BJ (cell line): Measurements from ENCODE around the gene MDM2. TPM values are rescaled to one million over a fixed set of nuclear protein-coding genes. Genes with fewer than 3 reads are reported as not detected.

Source experiments
- CTCF ChIA-PET: fragments of 350-600 bp; formaldehyde crosslinking; extraction: SDS; loops from one replicate; lab custom pipeline; 2021; ENCODE audit warnings: antibody characterized with exemption, inconsistent platforms; lab: Yijun Ruan, JAX
- POLR2A ChIA-PET: fragments of 300-600 bp; sonication (Branson Sonifier 250); formaldehyde crosslinking; extraction: SDS; loops from one replicate; lab custom pipeline; 2021; ENCODE audit warnings: antibody characterized with exemption; lab: Charles Lee
- DNase-seq: peaks from one replicate; pipeline ENCODE4 v3.0.0-alpha.2; 2011; ENCODE audit warnings: low read depth
- H3K27me3 ChIP-seq: 2 replicates; pipeline ENCODE4 v1.6.0; 2011; ENCODE audit warnings: low read length; ENCODE audit not compliant: control insufficient read depth, insufficient read depth
- H3K36me3 ChIP-seq: 2 replicates; pipeline ENCODE4 v1.5.1; 2011; ENCODE audit warnings: low read length; ENCODE audit not compliant: control insufficient read depth, insufficient read depth
- H3K4me3 ChIP-seq: 2 replicates; pipeline ENCODE4 v1.5.1; 2011; ENCODE audit warnings: low read depth, mild to moderate bottlenecking, control low read depth, low read length
- polyA plus RNA-seq: library from polyadenylated mRNA; depleted of rRNA; stranded (reverse); fragments of >200 nt; gene quantifications from 2 replicates; pipeline ENCODE4 v1.2.3, GENCODE V29; 2011; rRNA removed
- TF ChIP-seq, protein P1 (sequence below): IDR thresholded peaks from 2 replicates; pipeline ENCODE4 v1.5.1; 2011; ENCODE audit warnings: low read depth, mild to moderate bottlenecking, control low read depth, inconsistent platforms, low read length, moderate library complexity; ENCODE audit not compliant: insufficient read depth

The MDM2 gene
- polyA plus RNA-seq, 1 experiment: 15.1 TPM

DNA sequence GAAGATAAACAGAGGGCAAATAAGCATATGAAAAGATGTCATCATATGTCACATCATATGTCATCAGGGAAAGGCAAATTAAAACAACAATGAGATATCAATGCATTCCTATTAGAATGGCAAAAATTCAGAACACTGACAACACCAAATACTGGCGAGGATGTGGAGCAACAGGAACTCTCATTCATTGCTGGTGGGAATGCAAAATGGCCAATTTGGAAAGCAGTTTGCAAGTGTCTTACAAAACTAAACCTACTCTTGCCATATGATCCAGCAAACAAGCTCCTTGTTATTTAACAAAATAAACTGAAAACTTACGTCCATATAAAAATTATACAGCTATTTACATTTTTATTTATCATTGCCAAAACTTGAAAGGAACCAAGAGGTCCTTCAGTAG is 92.3 kb downstream of the MDM2 start:
- CTCF ChIA-PET: interaction anchor here (0.9 to 1.5 kb wide), 3 partner anchors 10 to 170 kb away, joined by 3 read pairs; no protein-coding TSS in a partner anchor
- no peaks in the 10 kb centered on the region for H3K27me3 ChIP-seq
- no peak for DNase-seq
- H3K36me3 ChIP-seq: no peaks in the 10 kb centered on the region
- H3K4me3 ChIP-seq: no peak overlapping the region
- TF ChIP-seq, protein P1, sequence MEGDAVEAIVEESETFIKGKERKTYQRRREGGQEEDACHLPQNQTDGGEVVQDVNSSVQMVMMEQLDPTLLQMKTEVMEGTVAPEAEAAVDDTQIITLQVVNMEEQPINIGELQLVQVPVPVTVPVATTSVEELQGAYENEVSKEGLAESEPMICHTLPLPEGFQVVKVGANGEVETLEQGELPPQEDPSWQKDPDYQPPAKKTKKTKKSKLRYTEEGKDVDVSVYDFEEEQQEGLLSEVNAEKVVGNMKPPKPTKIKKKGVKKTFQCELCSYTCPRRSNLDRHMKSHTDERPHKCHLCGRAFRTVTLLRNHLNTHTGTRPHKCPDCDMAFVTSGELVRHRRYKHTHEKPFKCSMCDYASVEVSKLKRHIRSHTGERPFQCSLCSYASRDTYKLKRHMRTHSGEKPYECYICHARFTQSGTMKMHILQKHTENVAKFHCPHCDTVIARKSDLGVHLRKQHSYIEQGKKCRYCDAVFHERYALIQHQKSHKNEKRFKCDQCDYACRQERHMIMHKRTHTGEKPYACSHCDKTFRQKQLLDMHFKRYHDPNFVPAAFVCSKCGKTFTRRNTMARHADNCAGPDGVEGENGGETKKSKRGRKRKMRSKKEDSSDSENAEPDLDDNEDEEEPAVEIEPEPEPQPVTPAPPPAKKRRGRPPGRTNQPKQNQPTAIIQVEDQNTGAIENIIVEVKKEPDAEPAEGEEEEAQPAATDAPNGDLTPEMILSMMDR: no peak
- POLR2A ChIA-PET: no interaction called here

Other genes with a start within 250 kb of the MDM2 start
- 210 and 353 TPM in 2 replicates for gene RAP1B, start 197.3 kb upstream of the MDM2 start, polyA plus RNA-seq
- 23.4 and 40.1 TPM in 2 replicates for gene NUP107, start 121.2 kb upstream of the MDM2 start, polyA plus RNA-seq
- gene SLC35E3, start 62.0 kb upstream of the MDM2 start, polyA plus RNA-seq: 5.7 and 9.2 TPM in 2 replicates
- 5.8 and 8.6 TPM in 2 replicates for gene CPM, start 125.0 kb downstream of the MDM2 start, polyA plus RNA-seq